Measurements from ENCODE around the gene NDFIP2.

NDFIP2 gene, protein sequence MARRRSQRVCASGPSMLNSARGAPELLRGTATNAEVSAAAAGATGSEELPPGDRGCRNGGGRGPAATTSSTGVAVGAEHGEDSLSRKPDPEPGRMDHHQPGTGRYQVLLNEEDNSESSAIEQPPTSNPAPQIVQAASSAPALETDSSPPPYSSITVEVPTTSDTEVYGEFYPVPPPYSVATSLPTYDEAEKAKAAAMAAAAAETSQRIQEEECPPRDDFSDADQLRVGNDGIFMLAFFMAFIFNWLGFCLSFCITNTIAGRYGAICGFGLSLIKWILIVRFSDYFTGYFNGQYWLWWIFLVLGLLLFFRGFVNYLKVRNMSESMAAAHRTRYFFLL

DNA sequence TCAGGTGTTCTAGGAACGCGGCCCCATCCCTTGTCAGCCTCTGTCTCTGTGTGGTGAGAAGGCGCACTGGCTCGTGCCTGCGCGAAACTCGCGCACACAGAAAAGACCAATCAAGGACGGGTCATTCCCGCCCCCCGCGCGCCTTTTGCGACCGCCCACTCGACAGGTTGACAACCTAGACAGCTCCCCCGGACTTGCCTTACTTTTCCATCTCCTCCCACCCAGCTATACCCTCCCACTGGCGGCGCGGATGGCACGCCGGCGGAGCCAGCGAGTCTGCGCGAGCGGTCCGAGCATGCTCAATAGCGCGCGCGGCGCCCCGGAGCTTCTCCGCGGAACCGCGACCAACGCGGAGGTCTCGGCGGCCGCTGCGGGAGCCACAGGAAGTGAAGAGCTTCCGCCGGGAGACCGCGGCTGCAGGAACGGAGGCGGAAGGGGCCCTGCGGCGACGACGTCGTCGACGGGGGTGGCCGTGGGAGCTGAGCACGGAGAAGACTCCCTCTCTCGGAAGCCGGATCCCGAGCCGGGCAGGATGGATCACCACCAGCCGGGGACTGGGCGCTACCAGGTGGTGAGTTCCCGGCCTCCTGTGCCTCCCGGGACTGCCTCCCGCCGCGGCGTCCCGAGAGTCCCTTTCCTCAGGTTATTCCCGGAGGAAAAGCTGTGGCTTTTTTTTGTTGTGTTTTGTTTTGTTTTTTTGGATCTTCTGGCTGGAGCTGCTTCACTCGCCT is at the start of gene NDFIP2:
Gene NDFIP2, plus strand, starts transcription at position 202 of the 731 bp plus-strand sequence. Its CDS starts 49 bp downstream, at position 251.
- DNase-seq = peak; percentile 86

DNA sequence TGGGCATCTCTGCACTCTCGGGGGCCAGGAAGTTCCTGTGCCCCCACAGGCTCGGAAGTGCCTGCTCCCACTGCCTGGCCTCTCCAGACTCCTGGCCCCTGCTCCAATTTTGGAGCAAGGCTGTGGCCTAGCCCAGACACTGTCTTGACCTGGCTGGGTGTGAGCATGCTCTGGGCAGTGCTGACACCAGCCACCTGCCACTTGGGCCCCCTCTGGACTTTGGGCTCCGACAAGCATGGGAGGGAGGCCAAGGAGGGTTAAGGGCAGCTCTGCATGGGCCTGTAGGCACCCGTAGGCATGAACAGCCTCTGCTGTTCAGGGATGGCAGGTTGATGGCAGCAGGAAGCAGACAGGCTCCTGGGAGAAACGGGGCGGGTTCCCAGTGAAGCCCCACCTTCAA is 48.9 kb upstream of the NDFIP2 start:
- DNase-seq = no peak

DNA sequence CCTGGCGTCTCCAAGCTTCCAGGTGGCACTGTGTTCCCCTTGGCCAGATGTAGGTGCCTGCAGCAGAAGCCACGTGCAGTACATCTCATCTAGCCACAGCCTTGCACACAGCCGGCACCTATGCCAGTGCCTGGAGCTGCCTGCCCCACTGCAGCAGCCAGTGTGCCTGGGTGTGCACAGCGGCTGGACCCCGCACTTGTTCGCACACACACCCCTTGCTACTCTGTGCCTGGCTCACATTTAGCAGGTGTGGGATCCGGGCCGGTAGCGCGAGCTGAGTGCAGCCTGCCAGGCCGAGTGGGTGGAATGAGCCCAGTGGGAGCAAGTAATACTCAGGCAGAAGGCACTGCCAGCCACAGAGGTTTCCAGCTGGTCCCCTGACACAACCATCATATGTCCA is 48.0 kb upstream of the NDFIP2 start:
- no peak for DNase-seq

DNA sequence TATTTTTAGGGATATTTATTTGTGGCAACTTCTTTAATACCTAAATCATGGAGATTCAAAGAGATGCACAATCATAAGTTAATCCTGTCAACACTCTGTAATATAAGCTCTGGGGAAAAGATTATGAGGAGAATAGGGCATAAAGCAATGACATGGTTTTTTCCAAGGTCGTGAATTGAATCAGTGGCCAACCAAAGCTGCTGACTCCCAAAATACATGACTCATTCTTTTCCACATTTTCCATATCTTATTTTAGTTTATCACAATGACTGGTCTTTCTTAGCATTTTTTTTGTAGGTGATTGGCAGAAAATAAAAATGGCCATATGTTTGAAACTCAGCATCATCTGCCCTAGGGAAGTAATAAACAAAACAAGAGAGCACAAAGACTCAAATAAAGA is 46.4 kb upstream of the NDFIP2 start:
- no peak for DNase-seq

DNA sequence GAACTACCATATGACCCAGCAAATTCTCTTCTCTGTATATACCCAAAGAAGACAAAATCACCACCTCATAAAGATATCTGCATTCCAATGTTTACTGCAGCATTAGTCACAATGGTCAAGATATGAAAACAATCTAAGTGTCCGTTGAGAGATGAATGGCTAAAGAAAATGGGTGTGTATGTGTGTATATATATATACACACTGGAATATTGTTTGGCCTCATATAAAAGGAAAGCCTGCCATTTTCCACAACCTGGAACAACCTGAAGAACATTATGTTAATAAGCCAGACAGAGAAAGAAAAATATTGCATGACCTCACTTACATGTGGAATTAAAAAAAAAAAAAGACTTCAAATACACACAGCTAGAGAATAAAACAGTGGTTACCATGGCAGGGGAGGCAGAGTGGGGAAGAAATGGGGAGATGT is 45.4 kb upstream of the NDFIP2 start:
- DNase-seq = no peak

DNA sequence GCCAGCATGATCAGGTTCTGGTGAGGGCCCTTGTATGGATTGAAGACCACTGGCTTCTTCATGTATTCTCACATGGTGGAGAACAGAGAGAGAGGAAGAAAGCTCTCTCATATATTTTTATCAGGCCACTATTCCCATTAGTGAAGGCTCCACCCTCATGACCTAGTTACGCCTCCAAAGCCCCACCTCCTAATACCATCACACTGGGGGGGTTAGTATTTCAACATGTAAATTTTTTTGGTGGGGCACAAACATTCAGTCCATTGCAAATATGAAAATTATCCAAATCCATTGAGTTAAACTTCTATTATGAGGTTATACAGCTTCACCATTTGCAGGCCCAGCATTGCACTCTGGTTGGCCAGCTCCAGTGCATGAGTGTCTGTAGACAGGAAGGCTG is 41.7 kb upstream of the NDFIP2 start:
- DNase-seq = no peak

DNA sequence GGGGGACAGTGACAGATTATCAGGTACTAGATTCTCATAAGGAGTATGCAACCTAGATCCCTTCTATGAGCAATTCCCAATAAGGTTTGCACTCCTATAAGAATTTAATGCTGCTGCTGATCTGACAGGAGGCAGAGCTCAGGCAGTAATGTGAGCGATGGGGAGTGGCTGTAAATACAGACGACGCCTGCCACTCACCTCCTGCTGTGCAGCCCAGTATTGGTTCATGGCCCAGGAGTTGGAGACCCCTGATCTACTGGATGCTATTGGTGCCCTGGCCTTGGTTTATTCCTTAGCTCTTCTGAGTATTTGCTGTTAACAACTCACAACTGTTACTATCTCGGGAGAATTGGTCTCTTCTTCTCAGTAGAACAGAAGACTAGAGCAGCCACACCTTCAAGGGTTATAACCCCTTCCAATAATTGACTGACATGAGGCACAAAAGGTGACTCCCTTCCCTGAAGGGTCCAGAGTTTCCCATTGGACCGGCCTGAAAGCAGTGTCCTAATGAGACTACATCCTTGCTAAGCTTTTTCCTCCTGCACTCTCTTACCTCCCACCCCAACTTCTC is 39.9 kb upstream of the NDFIP2 start:
- DNase-seq = no peak

DNA sequence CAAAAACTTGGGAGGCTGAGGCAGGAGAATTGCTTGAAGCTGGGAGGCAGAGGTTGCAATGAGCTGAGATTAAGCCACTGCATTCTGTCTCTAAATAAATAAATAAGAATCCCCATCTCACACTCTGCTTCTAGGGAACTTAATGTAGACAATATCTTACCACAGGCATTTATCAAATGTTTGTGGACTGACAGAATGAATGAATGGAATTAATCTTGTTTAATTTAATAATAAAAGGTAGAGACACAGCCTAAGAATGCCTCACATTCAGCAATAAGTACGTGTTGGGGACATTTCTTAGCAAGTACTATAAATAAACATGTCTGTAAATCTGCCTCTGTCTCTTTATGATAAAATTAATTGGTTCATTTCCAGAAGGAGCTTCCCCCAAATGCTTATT is 38.7 kb upstream of the NDFIP2 start:
- no peak for DNase-seq

DNA sequence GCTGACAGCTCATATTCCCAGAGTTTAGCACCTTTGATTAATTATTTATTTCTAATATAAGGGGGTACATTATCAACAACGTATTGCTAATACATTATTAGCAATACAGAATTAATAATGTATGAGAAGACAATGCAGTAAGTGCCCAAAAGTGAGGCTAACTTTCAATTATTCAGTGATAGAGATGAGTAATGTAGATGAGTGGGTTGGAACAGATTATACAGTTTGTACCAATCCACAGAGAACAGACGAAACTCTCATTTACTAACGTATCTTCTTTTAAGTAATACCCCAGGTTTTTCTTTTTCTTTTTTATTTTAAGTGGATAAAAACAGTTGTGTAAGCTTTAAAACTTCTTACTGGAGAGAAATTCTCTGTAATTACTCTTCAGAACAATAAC is 38.2 kb upstream of the NDFIP2 start:
- no peak for DNase-seq

DNA sequence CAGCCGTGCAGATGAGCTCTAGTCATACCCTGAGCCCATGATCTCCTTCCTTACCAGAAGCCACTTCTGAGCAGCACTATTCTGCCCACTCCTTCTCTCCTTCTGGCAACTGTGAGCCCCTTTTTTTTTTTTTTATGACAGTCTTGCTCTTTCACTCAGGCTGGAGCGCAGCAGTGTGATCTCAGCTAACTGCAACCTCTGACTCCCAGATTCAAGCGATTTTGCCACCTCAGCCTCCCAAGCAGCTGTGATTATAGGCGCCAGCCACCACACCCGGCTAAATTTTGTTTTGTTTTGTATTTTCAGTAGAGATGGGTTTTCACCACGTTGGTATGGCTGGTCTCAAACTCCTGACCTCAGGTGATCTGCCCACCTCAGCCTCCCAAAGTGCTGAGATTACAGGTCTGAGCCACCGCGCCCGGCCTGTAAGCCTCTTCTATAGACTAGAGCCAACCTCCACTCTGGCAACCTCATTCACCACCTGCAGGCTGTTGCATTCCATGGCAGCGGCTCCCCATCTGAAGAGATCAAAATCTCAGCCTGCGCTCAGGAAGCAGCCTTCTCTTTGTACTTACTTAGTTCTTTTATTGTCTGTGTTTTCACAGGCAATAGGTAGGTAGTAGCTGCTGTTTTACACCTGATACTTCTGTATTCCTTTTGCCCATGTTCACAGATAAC is 34.8 kb upstream of the NDFIP2 start:
- no peak for DNase-seq

DNA sequence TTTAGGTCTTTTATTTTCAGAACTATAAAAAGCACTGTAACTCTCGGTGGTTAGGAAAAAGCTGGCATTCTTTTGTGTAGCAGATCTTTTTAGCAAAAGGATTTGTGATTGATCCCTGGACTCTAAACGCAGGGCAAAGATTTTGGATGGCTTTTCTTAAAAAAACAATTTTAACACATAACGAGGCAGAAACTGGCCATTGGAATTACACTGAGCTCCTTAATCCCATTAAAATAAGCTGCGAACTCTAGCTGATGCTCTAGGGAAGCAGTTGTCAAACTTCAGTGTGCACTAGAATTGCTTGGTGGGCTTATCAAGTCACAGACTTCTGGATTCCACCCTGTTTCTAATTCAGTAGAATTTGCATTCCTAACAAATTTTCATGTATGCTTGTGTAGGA is 33.8 kb upstream of the NDFIP2 start:
- no peak for DNase-seq

DNA sequence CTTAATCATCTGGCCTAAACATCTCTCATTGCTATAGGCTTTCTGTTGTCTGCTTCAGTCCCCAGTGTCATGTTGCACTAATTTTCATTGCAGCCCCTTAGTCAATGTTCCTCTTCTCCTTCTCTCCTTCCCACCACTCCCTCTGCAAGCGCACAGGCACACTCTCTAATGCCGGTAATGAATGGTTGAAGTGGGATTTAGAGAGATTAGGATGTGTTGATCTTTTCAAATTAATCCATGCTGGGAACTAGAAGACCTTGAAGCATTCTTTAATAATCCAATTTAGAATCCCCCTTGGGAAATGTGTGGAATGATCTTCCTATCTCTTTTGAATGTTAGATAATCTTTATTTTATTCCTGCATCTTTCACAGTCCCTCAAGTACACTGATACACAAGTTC is 33.2 kb upstream of the NDFIP2 start:
- DNase-seq = no peak

DNA sequence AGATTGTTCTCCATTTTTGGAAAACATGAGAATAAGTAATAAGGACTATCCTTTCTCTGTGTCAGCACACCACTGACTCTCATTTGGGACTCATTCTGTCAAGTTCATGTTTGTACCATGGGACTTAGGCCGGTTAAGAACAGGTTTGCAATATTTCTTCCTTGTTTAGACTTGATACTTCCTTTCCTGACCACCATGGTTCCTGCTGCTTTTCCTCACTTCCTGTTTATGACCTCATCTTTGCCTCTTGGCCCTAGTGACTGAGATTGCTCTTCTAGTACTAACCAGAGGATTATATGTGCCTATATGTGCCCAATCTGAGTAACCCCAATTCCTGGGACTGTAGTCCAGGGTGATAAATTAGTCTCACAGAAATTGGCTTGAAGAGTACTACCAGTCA is 32.5 kb upstream of the NDFIP2 start:
- peak; percentile 20 for DNase-seq

DNA sequence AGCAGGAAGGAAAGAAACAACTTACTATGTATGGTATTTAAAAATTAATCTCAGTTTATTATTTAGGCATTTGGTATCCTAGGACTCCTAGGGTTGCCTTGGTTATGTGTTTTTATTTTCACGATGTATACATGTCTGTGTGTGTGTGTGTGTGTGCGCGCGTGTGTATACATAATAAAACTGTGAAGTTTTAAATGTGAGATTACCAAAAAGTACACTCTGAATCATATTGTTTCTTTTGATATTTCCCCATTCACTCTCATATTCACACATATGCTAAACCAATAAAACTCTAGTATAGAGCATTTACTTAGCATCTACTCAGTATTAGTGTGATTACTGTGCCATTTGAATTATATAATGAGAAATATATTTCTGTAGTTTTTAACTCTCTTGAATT is 30.8 kb upstream of the NDFIP2 start:
- no peak for DNase-seq

DNA sequence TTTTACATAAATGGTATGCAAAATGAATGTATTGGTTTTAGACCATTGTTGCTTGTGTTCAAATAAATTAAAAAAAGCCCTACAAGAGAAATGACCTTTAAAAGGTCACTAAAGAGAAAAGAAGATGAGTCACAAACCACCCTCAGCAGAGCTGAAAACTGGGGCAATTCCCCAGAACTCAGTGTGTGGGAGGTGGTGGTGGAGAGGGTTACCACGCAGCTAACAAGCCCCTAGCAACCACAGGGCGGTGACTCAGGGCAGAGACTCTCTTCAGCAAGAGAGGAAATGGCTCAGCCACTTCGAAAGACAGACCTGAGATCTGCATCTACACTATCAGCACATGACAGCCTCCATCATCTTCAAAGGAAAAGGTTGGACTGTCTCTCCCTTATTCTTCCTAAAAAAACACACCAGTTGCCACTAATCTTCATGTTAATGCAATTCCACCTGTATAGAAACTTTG is 29.4 kb upstream of the NDFIP2 start:
- peak; percentile 95 for DNase-seq

DNA sequence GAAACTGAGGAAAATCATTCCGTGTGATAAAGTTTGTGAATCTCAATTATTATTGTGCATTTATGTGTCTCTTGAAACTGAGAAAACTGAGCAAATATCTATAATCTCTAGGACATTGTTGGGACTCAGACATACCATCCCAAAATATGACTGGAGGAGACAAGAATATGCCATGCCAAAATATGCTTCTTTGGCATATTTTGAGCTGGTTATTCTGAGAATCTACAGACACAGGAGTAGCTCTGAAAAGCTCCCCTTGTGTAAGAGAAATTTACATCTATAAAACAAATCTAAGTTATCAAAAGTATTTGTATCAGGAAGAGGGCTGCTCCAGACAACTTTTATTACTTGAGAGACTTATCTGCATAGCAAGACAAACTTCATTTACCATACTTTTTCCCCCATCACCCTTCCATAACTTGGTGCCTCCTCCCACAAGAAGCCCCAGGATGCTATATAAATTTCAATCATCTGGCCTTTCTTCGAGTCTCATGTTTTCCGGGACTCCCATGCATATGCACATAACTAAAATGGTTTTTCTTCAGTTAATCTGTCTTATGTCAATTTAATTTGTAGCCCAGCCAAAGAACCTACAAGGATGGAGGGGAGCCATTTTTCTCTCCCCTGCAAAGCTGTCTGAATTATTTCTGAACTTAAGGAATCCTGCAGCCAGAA is 28.6 kb upstream of the NDFIP2 start:
- DNase-seq = peak; percentile 26

DNA sequence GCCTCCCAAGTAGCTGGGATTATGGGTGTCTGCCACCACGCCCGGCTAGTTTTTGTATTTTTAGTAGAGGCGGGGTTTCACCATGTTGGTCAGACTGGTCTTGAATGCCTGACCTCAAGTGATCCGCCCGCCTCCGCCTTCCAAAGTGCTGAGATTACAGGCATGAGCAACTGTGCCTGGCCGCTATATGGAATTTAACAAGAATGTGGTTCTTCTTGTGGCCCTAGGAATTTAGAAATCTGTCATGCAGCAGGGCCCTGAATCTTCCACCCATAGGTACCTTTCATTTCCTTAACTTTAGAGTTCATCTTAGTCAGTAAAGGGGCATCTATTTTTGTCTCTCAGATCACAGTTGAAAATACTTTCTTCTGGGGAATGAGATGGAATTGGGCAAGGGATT is 25.6 kb upstream of the NDFIP2 start:
- DNase-seq = no peak

DNA sequence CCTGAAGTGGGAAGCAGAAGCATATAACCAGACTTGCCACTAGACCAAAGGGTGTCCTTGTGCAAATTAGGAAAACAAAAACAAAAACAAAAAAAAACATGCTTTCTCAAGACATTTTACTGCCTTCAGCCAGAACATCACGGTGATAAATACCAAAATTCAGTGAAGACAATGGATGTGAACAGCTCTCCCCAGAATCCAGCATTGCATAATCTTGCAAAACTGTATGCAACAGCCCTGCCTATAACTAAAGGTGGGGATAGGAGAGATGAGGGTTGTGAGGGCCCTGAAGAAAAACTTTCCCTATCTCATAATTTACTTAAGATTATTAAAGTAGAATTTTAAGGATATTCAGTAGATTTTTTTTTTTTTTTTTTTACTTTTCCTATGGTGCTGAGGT is 24.9 kb upstream of the NDFIP2 start:
- no peak for DNase-seq

DNA sequence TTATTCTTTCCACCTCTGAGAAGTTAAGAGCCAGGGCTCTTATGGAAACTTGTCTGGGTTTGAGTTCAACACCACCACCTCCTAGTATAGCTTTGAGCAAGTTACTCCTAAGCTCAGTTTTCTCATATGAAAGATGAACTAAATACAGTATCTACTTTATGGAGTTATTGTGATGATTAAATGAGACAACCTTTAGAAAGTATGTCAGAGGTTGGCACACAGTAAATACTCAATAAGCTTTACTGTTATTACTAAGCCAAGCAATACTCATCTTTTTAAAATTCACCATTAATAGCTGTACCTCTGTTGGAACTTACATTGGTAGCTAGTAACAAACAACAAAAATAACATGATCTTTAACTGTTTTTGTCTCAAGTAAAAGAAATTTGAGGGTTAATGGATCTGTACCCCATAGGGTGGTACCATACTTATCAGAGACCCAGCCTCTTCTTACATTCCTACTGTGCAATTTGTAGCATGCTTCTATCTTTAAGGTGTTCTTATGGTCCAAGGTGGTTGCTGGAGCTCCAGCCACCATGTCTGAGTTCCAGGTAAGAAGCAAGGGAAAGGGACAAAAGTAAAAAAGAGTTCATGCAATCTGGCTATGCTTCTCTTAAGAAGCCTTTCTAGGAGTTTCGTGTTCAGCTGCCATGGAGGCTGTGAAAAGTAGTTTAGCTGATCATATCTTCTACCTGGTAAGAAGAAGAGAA is 24.1 kb upstream of the NDFIP2 start:
- no peak for DNase-seq

DNA sequence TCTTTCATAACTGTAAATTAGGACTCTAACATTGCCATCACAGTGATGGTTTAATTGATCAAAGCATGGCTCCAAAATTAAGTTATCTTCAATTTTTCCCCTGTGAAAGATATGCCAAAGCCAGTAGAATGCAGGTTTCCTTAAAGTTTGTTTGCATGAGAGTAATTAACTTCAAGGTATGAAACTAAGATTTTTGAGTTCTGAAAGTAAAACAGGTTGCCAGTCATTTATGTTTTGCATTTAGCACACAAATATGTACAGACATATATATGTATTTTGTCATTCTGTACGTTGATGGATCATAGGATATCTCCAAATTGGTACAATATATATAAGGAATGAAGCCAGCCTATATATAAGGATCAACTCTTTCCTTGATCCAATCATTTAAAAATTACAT is 23.6 kb upstream of the NDFIP2 start:
- DNase-seq = no peak

DNA sequence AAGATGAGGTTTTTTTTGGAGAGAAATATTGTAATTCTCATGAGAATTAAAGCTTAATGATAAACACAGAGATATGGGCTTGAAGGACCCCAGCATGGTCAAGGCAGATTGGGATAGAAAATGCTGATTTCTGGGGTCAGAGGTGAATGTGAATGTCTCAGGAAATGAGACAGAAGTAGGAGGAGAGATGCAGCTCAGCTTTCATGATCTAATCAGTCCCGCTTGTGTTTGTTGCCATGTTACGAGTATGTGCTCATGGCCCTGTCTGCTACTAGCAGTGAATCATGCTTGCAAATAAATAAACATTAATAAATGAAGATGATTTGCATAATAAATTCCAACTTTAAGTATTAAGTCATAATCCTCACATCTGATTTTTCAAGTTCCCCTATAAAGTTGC is 23.0 kb upstream of the NDFIP2 start:
- DNase-seq = peak; percentile 68

DNA sequence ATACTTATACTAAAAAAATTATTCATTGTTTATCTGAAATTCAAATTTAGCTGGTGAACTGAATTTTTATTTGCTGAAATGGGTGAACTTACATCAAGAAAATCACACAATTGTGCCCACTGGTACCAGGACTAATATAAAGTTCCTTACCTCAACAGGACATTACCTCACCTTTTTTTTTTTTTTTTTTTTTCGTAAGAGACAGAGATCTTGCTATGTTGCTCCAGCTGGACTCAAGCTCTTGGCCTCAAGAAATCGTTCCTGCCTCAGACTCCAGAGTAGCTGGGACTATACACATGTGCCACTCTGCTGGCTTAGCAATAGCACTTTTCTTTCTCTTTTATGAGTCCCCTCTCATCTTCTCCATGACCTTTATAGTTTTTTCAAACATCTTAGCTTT is 22.5 kb upstream of the NDFIP2 start:
- DNase-seq = peak; percentile 18
